Prostate gland (tissue), 2 donors: Measurements from ENCODE around the gene CSH1.
"Not testable (repeated sequence)": the region's sequence is repeated elsewhere in the genome, so short reads cannot be mapped to it uniquely, and the experiment has no call there.

Experiments used
- POLR2A ChIP-seq: fragments of 450-650 bp; IDR thresholded peaks from one replicate; pipeline ENCODE4 v1.6.1; 2016; ENCODE audit warnings: antibody characterized with exemption, mild to moderate bottlenecking
- TF ChIP-seq, protein P1 (sequence below), 4 experiments: fragments of 200-600 bp in 2 of 4; fragments of 450-650 bp in 2 of 4; sonication (generic) in 2 of 4; IDR thresholded peaks; 1 replicate in 3 of 4; 2 replicates in 1 of 4; pipeline ENCODE4 v1.5.1; 2016 to 2019; ENCODE audit warnings: antibody characterized with exemption in 4 of 4, mild to moderate bottlenecking in 2 of 4, moderate library complexity in 2 of 4

DNA sequence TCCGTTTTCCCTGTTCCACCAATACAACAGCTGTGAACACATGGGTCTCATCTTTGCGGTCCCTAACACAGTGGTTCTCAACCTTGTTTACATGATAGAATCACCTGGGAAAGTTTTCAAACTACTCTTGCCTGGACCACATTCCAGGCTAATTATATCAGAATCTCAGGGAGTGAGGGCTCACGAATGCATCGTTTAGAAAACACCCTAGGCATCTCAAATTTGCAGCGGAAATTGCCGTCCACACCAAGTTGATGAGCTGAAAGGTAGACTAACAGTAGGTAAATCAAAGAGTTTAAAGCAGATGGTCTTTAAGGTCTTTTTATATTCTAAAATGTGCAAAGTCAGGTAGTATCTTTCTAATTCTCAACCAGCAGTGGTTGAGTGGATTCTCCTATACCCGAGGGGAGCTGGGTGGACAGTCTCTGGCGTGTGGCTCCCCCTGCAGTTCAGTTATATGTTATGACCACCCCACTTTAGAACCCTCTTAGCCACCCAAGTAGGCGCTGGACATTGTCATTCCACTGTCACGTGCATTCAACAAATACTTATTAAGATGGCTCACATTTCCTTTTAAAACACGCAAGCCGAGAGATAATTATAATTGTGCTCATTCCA, 10.9 kb upstream of the CSH1 start:
- TF ChIP-seq, protein P1, sequence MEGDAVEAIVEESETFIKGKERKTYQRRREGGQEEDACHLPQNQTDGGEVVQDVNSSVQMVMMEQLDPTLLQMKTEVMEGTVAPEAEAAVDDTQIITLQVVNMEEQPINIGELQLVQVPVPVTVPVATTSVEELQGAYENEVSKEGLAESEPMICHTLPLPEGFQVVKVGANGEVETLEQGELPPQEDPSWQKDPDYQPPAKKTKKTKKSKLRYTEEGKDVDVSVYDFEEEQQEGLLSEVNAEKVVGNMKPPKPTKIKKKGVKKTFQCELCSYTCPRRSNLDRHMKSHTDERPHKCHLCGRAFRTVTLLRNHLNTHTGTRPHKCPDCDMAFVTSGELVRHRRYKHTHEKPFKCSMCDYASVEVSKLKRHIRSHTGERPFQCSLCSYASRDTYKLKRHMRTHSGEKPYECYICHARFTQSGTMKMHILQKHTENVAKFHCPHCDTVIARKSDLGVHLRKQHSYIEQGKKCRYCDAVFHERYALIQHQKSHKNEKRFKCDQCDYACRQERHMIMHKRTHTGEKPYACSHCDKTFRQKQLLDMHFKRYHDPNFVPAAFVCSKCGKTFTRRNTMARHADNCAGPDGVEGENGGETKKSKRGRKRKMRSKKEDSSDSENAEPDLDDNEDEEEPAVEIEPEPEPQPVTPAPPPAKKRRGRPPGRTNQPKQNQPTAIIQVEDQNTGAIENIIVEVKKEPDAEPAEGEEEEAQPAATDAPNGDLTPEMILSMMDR (IDR thresholded peaks at IDR 0.05) = not testable (repeated sequence)
- not testable (repeated sequence) for TF ChIP-seq POLR2A
